ENCODE data around the gene HIRIP3. TPM values are rescaled to one million over a fixed set of nuclear protein-coding genes. Genes with fewer than 3 reads are reported as not detected.

Gene HIRIP3
- total and polyA plus RNA-seq, 2 of the 8 experiments (the other 6 are each of a cell fraction or from before 2014, with no cell fraction given), result 11.9 to 18.5 TPM

DNA sequence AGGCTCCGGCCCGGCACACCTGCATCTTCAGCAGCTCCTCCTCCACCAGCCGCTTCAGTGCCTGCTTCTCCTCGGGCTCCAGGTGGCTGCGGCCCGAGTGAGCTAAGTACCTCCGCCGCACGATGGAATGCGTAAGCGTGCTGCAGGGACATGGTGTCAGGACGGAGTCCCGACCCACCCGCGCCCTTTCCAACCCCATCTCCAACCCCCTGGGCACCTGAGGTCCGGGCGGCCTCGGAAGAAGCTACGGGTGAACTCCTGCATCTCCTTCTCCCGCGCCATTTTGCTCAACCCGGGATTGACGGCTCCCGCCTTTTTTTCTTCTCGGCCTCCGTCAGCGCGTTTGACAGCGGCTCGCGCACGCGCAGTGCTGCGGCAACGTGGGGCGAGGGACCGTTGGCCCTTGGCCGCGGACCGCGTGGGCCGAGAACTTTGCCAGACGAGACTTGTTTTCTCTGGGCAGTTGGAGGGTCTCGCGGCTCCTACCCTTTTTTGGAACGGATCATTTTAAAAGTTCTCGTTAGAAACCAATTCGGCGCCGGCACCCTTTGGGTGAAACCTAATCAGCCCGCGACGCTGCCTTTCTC, at the start of gene HIRIP3 (continued):
- TF ChIP-seq SIN3A (conservative IDR thresholded peaks at IDR 0.05 in 1 of 2, IDR thresholded peaks at IDR 0.05 in 1 of 2; ENCODE audit: low read depth in 1 of 2, low read length in 2 of 2) (peak in 1 of 2 experiments; percentile 80; a peak in 3 of 4 replicates), RAD21 (IDR thresholded peaks at IDR 0.05 in 1 of 2, conservative IDR thresholded peaks at IDR 0.05 in 1 of 2; ENCODE audit: low read depth in 2 of 2, low read length in 2 of 2) (no peak), JUND (IDR thresholded peaks at IDR 0.05; ENCODE audit: low read length) (no peak), SUZ12 (IDR thresholded peaks at IDR 0.05; ENCODE audit: low read length) (no peak), PHF8 (conservative IDR thresholded peaks at IDR 0.05; ENCODE audit: low read depth, low read length) (peak; percentile 71)
- TF ChIP-seq, protein P1, sequence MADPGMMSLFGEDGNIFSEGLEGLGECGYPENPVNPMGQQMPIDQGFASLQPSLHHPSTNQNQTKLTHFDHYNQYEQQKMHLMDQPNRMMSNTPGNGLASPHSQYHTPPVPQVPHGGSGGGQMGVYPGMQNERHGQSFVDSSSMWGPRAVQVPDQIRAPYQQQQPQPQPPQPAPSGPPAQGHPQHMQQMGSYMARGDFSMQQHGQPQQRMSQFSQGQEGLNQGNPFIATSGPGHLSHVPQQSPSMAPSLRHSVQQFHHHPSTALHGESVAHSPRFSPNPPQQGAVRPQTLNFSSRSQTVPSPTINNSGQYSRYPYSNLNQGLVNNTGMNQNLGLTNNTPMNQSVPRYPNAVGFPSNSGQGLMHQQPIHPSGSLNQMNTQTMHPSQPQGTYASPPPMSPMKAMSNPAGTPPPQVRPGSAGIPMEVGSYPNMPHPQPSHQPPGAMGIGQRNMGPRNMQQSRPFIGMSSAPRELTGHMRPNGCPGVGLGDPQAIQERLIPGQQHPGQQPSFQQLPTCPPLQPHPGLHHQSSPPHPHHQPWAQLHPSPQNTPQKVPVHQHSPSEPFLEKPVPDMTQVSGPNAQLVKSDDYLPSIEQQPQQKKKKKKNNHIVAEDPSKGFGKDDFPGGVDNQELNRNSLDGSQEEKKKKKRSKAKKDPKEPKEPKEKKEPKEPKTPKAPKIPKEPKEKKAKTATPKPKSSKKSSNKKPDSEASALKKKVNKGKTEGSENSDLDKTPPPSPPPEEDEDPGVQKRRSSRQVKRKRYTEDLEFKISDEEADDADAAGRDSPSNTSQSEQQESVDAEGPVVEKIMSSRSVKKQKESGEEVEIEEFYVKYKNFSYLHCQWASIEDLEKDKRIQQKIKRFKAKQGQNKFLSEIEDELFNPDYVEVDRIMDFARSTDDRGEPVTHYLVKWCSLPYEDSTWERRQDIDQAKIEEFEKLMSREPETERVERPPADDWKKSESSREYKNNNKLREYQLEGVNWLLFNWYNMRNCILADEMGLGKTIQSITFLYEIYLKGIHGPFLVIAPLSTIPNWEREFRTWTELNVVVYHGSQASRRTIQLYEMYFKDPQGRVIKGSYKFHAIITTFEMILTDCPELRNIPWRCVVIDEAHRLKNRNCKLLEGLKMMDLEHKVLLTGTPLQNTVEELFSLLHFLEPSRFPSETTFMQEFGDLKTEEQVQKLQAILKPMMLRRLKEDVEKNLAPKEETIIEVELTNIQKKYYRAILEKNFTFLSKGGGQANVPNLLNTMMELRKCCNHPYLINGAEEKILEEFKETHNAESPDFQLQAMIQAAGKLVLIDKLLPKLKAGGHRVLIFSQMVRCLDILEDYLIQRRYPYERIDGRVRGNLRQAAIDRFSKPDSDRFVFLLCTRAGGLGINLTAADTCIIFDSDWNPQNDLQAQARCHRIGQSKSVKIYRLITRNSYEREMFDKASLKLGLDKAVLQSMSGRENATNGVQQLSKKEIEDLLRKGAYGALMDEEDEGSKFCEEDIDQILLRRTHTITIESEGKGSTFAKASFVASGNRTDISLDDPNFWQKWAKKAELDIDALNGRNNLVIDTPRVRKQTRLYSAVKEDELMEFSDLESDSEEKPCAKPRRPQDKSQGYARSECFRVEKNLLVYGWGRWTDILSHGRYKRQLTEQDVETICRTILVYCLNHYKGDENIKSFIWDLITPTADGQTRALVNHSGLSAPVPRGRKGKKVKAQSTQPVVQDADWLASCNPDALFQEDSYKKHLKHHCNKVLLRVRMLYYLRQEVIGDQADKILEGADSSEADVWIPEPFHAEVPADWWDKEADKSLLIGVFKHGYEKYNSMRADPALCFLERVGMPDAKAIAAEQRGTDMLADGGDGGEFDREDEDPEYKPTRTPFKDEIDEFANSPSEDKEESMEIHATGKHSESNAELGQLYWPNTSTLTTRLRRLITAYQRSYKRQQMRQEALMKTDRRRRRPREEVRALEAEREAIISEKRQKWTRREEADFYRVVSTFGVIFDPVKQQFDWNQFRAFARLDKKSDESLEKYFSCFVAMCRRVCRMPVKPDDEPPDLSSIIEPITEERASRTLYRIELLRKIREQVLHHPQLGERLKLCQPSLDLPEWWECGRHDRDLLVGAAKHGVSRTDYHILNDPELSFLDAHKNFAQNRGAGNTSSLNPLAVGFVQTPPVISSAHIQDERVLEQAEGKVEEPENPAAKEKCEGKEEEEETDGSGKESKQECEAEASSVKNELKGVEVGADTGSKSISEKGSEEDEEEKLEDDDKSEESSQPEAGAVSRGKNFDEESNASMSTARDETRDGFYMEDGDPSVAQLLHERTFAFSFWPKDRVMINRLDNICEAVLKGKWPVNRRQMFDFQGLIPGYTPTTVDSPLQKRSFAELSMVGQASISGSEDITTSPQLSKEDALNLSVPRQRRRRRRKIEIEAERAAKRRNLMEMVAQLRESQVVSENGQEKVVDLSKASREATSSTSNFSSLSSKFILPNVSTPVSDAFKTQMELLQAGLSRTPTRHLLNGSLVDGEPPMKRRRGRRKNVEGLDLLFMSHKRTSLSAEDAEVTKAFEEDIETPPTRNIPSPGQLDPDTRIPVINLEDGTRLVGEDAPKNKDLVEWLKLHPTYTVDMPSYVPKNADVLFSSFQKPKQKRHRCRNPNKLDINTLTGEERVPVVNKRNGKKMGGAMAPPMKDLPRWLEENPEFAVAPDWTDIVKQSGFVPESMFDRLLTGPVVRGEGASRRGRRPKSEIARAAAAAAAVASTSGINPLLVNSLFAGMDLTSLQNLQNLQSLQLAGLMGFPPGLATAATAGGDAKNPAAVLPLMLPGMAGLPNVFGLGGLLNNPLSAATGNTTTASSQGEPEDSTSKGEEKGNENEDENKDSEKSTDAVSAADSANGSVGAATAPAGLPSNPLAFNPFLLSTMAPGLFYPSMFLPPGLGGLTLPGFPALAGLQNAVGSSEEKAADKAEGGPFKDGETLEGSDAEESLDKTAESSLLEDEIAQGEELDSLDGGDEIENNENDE (IDR thresholded peaks at IDR 0.05; ENCODE audit: insufficient replicate concordance, low read length), result no peak
